ENCODE results near the gene KHK. TPM values are rescaled to one million over a fixed set of nuclear protein-coding genes. Genes with fewer than 3 reads are reported as not detected.
"Not testable (repeated sequence)": the region's sequence is repeated elsewhere in the genome, so short reads cannot be mapped to it uniquely, and the experiment has no call there.

The KHK gene
- total RNA-seq, 1 donor from 2014 or later: 3.3 TPM

DNA sequence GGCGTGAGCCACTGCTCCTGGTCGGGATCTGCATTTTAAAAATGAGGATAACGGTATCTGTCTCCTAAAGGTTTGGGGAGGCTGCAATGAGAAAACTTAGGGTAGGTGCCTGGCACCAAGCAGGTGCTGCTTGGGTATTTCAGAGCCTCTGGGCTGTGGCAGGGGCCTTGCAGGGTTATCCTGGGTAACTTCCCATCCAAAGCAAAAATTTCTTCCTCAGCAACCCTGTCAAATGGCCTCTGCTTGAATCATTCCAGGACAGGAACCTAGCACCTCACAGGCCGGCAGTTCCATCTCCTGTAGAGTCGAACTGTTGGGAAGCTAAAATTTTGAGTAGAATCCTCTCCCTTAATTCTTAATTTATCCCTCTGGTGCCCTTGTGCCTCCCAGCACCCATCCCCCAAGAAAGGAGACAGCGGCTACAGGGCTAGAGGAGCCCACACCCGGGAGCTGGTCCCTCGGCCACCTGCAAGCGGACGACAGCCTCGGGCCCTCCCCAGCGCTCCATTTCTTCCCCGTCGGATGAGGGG lies 31.5 kb downstream of the KHK start:
- TF ChIP-seq, protein P1, sequence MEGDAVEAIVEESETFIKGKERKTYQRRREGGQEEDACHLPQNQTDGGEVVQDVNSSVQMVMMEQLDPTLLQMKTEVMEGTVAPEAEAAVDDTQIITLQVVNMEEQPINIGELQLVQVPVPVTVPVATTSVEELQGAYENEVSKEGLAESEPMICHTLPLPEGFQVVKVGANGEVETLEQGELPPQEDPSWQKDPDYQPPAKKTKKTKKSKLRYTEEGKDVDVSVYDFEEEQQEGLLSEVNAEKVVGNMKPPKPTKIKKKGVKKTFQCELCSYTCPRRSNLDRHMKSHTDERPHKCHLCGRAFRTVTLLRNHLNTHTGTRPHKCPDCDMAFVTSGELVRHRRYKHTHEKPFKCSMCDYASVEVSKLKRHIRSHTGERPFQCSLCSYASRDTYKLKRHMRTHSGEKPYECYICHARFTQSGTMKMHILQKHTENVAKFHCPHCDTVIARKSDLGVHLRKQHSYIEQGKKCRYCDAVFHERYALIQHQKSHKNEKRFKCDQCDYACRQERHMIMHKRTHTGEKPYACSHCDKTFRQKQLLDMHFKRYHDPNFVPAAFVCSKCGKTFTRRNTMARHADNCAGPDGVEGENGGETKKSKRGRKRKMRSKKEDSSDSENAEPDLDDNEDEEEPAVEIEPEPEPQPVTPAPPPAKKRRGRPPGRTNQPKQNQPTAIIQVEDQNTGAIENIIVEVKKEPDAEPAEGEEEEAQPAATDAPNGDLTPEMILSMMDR (IDR thresholded peaks at IDR 0.05): no peak
- TF ChIP-seq EZH2 (IDR thresholded peaks at IDR 0.05) (no peak), EZH2phosphoT487 (IDR thresholded peaks at IDR 0.05) (no peak)
- peak overlapping the region; percentile 71 for H3K4me3 Mint-ChIP-seq
- peaks cover 21% of the 10 kb centered on the region for H3K4me1 Mint-ChIP-seq
- Histone ChIP-seq H3K4me3 (peak overlapping the region; percentile 58), H4K20me1 (ENCODE audit: low read depth) (no peaks in the 10 kb centered on the region), H3K4me2 (peak overlapping the region; percentile 92), H3K79me2 (ENCODE audit: low read depth) (no peaks in the 10 kb centered on the region), H3K27me3 (peaks cover 69% of the 10 kb centered on the region), H2AFZ (replicated peaks) (peak overlapping the region; percentile 91), H3K9ac (no peak overlapping the region), H3K27ac (no peak overlapping the region), H3F3A (ENCODE audit: low read depth) (peaks cover 23% of the 10 kb centered on the region), H3K9me3 (ENCODE audit: low read depth) (no peaks in the 10 kb centered on the region), H3K36me3 (no peaks in the 10 kb centered on the region), H3K4me1 (peaks cover 12% of the 10 kb centered on the region)
- no peak overlapping the region for H3K27ac Mint-ChIP-seq
- peaks cover 6% of the 10 kb centered on the region for H3K9me3 Mint-ChIP-seq
- no peak for DNase-seq (ENCODE audit: low spot score)
- peaks cover 44% of the 10 kb centered on the region for H3K27me3 Mint-ChIP-seq (ENCODE audit: insufficient read depth, low read depth)
- H3K36me3 Mint-ChIP-seq: no peaks in the 10 kb centered on the region

DNA sequence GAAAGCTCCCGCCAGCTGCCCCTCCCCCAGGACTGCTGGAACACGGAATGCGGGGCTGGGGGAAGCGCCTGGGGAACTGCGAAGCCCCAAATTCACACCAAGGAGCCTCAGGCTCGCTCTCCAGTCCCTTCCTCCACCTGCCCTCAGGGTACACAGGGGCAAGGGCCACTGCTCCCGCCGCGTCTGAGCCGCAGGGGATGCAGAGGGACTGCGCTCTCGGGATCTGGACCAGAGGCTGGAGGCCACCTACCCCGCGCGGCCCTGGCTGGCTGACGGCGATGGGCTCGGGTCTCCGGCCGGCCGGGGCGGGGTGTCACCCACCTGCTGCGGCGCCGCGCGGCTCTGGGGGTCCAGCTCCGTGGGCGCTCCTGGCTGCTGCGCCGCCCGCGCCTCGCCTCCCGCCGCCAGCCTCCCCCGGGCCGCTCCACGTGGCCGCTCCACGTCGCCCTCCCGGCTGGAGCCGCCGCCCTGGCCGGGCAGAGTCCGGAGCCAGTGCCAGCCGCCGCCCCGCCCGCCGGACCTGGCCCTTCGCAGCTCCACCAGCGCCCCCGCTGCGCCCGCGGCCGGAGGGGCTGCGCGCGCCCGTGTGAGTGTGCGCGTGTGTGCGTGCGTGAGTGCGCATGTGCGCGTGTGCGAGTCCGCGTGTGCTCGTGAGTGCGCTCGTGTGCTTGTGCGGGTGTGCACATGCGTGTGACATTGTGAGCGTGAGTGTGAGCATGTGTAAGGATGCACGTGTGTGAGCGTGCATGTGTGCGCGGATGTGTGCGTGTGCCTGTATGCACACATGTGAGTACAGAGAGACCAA lies 32.2 kb downstream of the KHK start, which contains the start of gene CGREF1:
Gene CGREF1, minus strand, starts transcription at position 604 of the 805 bp plus-strand sequence. CDS start 14,762 bp downstream, outside the sequence.
- Histone ChIP-seq H3K4me2 (peak within 1 kb of the TSS; percentile 92), H3K79me2 (ENCODE audit: low read depth) (no peaks in the 10 kb centered on the region), H3K4me3 (peak within 1 kb of the TSS; percentile 58), H3K4me1 (peaks cover 15% of the 10 kb centered on the region), H3K36me3 (no peaks in the 10 kb centered on the region), H3K9ac (no peak within 1 kb of the TSS), H2AFZ (replicated peaks) (peak within 1 kb of the TSS; percentile 91), H3F3A (ENCODE audit: low read depth) (peaks cover 23% of the 10 kb centered on the region), H3K27ac (no peak within 1 kb of the TSS), H3K9me3 (ENCODE audit: low read depth) (no peaks in the 10 kb centered on the region), H4K20me1 (ENCODE audit: low read depth) (no peaks in the 10 kb centered on the region), H3K27me3 (peaks cover 75% of the 10 kb centered on the region)
- Mint-ChIP-seq H3K4me3 (peak within 1 kb of the TSS; percentile 84), H3K4me1 (peaks cover 21% of the 10 kb centered on the region), H3K27me3 (ENCODE audit: insufficient read depth, low read depth) (peaks cover 47% of the 10 kb centered on the region), H3K36me3 (no peaks in the 10 kb centered on the region), H3K27ac (no peak within 1 kb of the TSS), H3K9me3 (peaks cover 6% of the 10 kb centered on the region)
- DNase-seq (ENCODE audit: low spot score): peak; percentile 62
- TF ChIP-seq EZH2 (IDR thresholded peaks at IDR 0.05) (peak; percentile 65), EZH2phosphoT487 (IDR thresholded peaks at IDR 0.05) (no peak)

DNA sequence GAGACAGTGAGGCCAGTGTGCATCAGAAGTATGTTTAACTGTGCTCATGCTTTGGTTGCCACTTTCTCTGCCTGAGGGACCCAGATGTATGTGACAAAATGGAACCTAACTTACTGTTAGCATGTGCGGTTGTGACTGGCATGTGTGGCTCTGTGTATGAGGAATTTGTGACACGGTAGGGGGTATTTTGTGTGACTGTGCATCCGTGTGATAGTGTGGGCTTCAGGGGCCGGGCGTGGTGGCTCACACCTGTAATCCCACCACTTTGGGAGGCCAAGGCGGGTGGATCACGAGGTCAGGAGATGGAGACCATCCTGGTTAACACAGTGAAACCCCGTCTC lies 32.7 kb downstream of the KHK start:
- H3K4me3 ChIP-seq: peak overlapping the region; percentile 58
- peaks cover 25% of the 10 kb centered on the region for H3F3A ChIP-seq (ENCODE audit: low read depth)
- peak overlapping the region; percentile 92 for H3K4me2 ChIP-seq
- H3K9me3 Mint-ChIP-seq; H3K27ac ChIP-seq; H4K20me1 ChIP-seq (ENCODE audit: low read depth); H3K79me2 ChIP-seq (ENCODE audit: low read depth); H3K9ac ChIP-seq; H3K36me3 Mint-ChIP-seq; H3K27ac Mint-ChIP-seq; H3K36me3 ChIP-seq; DNase-seq (ENCODE audit: low spot score); H3K9me3 ChIP-seq (ENCODE audit: low read depth); H2AFZ ChIP-seq (replicated peaks): not testable (repeated sequence)
- H3K4me1 Mint-ChIP-seq: peaks cover 21% of the 10 kb centered on the region
- peaks cover 49% of the 10 kb centered on the region for H3K27me3 Mint-ChIP-seq (ENCODE audit: insufficient read depth, low read depth)
- H3K27me3 ChIP-seq: peaks cover 81% of the 10 kb centered on the region
- peak overlapping the region; percentile 84 for H3K4me3 Mint-ChIP-seq
- peaks cover 15% of the 10 kb centered on the region for H3K4me1 ChIP-seq

DNA sequence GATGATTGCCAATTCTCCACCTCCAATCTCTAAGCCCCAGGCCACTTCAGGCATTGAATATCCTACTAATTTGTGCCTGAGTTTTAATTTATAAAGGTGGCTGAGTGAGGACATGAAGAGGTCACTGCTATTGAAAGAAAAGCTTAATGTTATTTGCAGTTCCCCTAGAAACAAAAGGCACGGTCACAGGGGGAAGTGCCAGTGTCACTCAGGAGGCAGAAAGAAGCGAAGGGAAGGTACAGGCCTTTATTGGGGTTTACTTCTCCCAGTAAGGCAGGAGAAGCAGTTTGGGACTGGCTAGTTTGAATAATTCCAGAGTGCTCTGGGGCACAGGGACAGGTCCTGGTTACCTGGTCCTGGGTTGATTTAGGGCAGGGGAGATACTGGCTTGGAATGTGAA lies 35.3 kb downstream of the KHK start:
- no peak for DNase-seq (ENCODE audit: low spot score)
- Histone ChIP-seq H3K4me2 (no peak overlapping the region), H3F3A (ENCODE audit: low read depth) (peaks cover 19% of the 10 kb centered on the region), H3K9me3 (ENCODE audit: low read depth) (no peaks in the 10 kb centered on the region), H3K4me1 (peaks cover 8% of the 10 kb centered on the region), H4K20me1 (ENCODE audit: low read depth) (no peaks in the 10 kb centered on the region), H3K27ac (no peak overlapping the region), H3K79me2 (ENCODE audit: low read depth) (no peaks in the 10 kb centered on the region), H2AFZ (replicated peaks) (no peak overlapping the region), H3K36me3 (no peaks in the 10 kb centered on the region), H3K4me3 (no peak overlapping the region), H3K9ac (no peak overlapping the region), H3K27me3 (peaks cover 79% of the 10 kb centered on the region)
- Mint-ChIP-seq H3K4me1 (peaks cover 11% of the 10 kb centered on the region), H3K36me3 (no peaks in the 10 kb centered on the region), H3K27ac (no peak overlapping the region), H3K9me3 (peaks cover 6% of the 10 kb centered on the region), H3K27me3 (ENCODE audit: insufficient read depth, low read depth) (peaks cover 48% of the 10 kb centered on the region), H3K4me3 (peak overlapping the region; percentile 26)
- TF ChIP-seq EZH2 (IDR thresholded peaks at IDR 0.05): no peak
- no peak for TF ChIP-seq EZH2phosphoT487 (IDR thresholded peaks at IDR 0.05)
- TF ChIP-seq, protein P1 (IDR thresholded peaks at IDR 0.05): no peak
